Ishikawa (cell line): Measurements from ENCODE around the gene BCL2L1.

ENCODE experiments used
- CEBPB ChIP-seq: IDR thresholded peaks from 2 replicates; pipeline ENCODE4 v1.6.1; 2012
- CREB1 ChIP-seq: IDR thresholded peaks from 2 replicates; pipeline ENCODE4 v1.6.1; 2012; ENCODE audit warnings: low read depth
- EGR1 ChIP-seq: IDR thresholded peaks from 2 replicates; pipeline ENCODE4 v1.6.1; 2012
- EP300 ChIP-seq: IDR thresholded peaks from 2 replicates; pipeline ENCODE4 v1.6.1; 2012; ENCODE audit warnings: borderline replicate concordance
- FOXM1 ChIP-seq: IDR thresholded peaks from 2 replicates; pipeline ENCODE4 v1.6.1; 2012; ENCODE audit warnings: low read depth, borderline replicate concordance
- NFIC ChIP-seq: IDR thresholded peaks from 2 replicates; pipeline ENCODE4 v1.6.1; 2012
- RAD21 ChIP-seq: IDR thresholded peaks from 2 replicates; pipeline ENCODE4 v1.6.1; 2012; ENCODE audit warnings: low read depth
- REST ChIP-seq: IDR thresholded peaks from 2 replicates; pipeline ENCODE4 v1.6.1; 2012; ENCODE audit warnings: low read depth, mild to moderate bottlenecking
- TAF1 ChIP-seq: IDR thresholded peaks from 2 replicates; pipeline ENCODE4 v1.6.1; 2012; ENCODE audit warnings: low read depth, mild to moderate bottlenecking
- TCF12 ChIP-seq: IDR thresholded peaks from 2 replicates; pipeline ENCODE4 v1.6.1; 2012; ENCODE audit warnings: low read depth
- TEAD4 ChIP-seq: IDR thresholded peaks from 2 replicates; pipeline ENCODE4 v1.6.1; 2012
- YY1 ChIP-seq: IDR thresholded peaks from 2 replicates; pipeline ENCODE4 v1.6.1; 2012; ENCODE audit warnings: low read depth
- ZBTB7A ChIP-seq: IDR thresholded peaks from 2 replicates; pipeline ENCODE4 v1.6.1; 2012; ENCODE audit warnings: low read depth
- TF ChIP-seq, protein P1 (sequence below): IDR thresholded peaks from 2 replicates; pipeline ENCODE4 v1.6.1; 2012
- TF ChIP-seq, protein P2 (sequence below): IDR thresholded peaks from 2 replicates; pipeline ENCODE4 v1.6.1; 2012

BCL2L1 gene

DNA sequence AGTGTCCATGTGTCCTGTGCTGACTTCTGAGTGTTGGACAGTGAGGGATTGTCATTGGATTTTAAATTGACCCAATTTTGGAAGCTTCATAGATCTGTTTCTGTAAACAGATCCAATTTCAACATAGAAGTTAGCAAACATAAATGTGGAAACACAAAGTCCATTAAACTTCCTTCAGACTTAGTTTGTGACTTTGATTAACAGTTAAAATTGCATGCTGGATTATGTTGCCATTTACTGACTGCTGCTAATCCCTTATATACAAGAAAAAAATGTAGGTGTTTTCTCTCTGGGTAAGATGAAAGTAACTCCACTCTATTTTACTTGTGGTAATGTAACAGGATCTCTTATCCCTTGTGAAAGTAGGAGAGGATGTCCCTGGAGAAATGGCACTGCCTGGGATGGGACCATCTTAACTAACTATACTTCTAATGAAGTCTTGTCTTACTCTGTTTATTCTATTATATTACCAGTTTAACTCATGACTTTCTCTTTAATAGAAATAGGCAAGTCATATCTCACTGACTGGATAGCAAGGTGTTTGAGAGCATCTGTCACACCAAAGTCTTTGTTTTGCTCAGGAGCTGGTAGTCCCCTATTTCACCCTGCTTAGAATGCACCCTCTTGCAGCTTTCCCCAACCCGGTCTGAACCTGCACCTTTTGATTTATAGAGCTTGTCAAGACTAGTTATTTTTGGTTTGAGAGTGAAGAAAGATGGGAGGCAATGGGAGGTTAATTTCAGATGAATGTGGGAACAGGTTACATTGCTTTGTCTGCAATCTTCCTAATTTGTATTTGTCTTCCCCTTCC lies 23.6 kb upstream of the BCL2L1 start:
- TF ChIP-seq CEBPB, result no peak
- no peak for TF ChIP-seq TCF12
- TF ChIP-seq FOXM1, result no peak
- TF ChIP-seq EGR1, result no peak
- TF ChIP-seq TAF1, result no peak
- TF ChIP-seq RAD21, result no peak

- no peak for TF ChIP-seq TEAD4
- no peak for TF ChIP-seq REST
- no peak for TF ChIP-seq EGR1
- TF ChIP-seq YY1, result no peak
- no peak for TF ChIP-seq TCF12
- TF ChIP-seq, protein P1, sequence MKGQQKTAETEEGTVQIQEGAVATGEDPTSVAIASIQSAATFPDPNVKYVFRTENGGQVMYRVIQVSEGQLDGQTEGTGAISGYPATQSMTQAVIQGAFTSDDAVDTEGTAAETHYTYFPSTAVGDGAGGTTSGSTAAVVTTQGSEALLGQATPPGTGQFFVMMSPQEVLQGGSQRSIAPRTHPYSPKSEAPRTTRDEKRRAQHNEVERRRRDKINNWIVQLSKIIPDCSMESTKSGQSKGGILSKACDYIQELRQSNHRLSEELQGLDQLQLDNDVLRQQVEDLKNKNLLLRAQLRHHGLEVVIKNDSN, result no peak
- no peak for TF ChIP-seq NFIC
- TF ChIP-seq CEBPB, result no peak
- TF ChIP-seq RAD21, result no peak
- TF ChIP-seq, protein P2, sequence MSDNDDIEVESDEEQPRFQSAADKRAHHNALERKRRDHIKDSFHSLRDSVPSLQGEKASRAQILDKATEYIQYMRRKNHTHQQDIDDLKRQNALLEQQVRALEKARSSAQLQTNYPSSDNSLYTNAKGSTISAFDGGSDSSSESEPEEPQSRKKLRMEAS, result no peak
- TF ChIP-seq FOXM1, result no peak
- no peak for TF ChIP-seq EP300
- TF ChIP-seq TAF1, result no peak
- no peak for TF ChIP-seq CREB1
- TF ChIP-seq ZBTB7A, result no peak
These were observed 18.1 kb upstream of the BCL2L1 start for GRCh38 chr20:31740656-31741323.

- peak; percentile 56; the same call in 1 of the 2 replicates for TF ChIP-seq CREB1
- no peak for TF ChIP-seq NFIC
These were observed 17.5 kb upstream of the BCL2L1 start for GRCh38 chr20:31740208-31740607.

DNA sequence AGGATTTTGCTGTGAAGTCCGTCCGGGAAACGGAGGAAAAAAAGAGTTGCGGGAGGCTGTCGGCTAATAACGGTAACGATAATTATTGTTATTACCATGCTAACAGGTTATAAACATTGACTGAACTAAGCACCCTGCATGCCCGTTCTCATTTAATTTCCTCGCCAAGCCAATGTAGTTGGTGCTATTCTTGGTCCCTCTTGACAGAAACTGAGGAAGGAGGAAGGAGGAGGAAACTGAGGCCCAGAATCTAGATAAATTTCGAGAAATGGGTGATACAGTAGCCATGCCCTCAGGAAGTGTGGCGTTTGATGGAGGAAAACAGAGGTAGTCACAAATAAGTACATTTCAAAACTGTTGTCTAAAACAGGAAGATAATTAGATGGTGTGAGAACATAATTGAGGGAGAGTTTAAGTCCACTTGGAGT lies 16.9 kb upstream of the BCL2L1 start:
- TF ChIP-seq YY1, result no peak
- no peak for TF ChIP-seq EGR1
- no peak for TF ChIP-seq TAF1
- no peak for TF ChIP-seq REST
- TF ChIP-seq TEAD4, result no peak
- no peak for TF ChIP-seq FOXM1
- no peak for TF ChIP-seq ZBTB7A
- no peak for TF ChIP-seq RAD21
- TF ChIP-seq, protein P1, result no peak

- TF ChIP-seq REST, result no peak
- TF ChIP-seq ZBTB7A, result 0 out of 2 replicates have a peak, but pooled peaks have one; percentile 43
- TF ChIP-seq, protein P2, result peak; percentile 68
- TF ChIP-seq TEAD4, result 0 out of 2 replicates have a peak, but pooled peaks have one; percentile 12
- TF ChIP-seq TAF1, result peak; percentile 56; the same call in 1 of the 2 replicates
- TF ChIP-seq RAD21, result no peak
- TF ChIP-seq CREB1, result peak; percentile 51
- TF ChIP-seq CEBPB, result no peak
- TF ChIP-seq EGR1, result no peak
- TF ChIP-seq FOXM1, result peak; percentile 99
- TF ChIP-seq NFIC, result peak; percentile 56; the same call in 1 of the 2 replicates
- TF ChIP-seq TCF12, result no peak; the same call in 1 of the 2 replicates
- TF ChIP-seq EP300, result peak; percentile 39; the same call in 1 of the 2 replicates
These were observed 16.3 kb upstream of the BCL2L1 start, which contains the start of gene TPX2 for GRCh38 chr20:31738729-31739549. TPX2 (plus strand) TSS chr20:31739290; CDS start chr20:31757477, 18,187 bp downstream.
